ENCODE data around the gene DNAJC12.

- TF ChIP-seq POLR2A (IDR thresholded peaks at IDR 0.05; ENCODE audit: low read length): peak; percentile 59
- no peak for TF ChIP-seq GATA1 (IDR thresholded peaks at IDR 0.05; ENCODE audit: low read depth, low read length)
Observed at GRCh38 chr10:67884842-67885670, 47.1 kb upstream of the DNAJC12 start.
